Mesenchymal stem cell (in vitro differentiated cells and primary cell): Measurements from ENCODE around the gene HCN4.

ENCODE experiments used
- DNase-seq: peaks from one replicate; pipeline ENCODE4 v3.0.0-alpha.2; 2013
- H2AFZ ChIP-seq: one replicate; pipeline ENCODE4 v1.6.1; 2013; ENCODE audit warnings: low read depth, mild to moderate bottlenecking, control low read depth, inconsistent platforms, low read length, moderate library complexity
- H2AK5ac ChIP-seq: 2 replicates; pipeline ENCODE4 v1.6.1; 2013; ENCODE audit warnings: low read length, moderate library complexity, mild to moderate bottlenecking, inconsistent platforms; ENCODE audit not compliant: severe bottlenecking
- H2BK120ac ChIP-seq: one replicate; pipeline ENCODE4 v1.6.1; 2013; ENCODE audit warnings: low read depth, mild to moderate bottlenecking, inconsistent platforms, low read length, moderate library complexity
- H2BK12ac ChIP-seq, 2 experiments: one replicate each; pipeline ENCODE4 v1.6.1; 2013; ENCODE audit warnings: inconsistent platforms in 2 of 2, low read length in 2 of 2, mild to moderate bottlenecking in 2 of 2, moderate library complexity in 2 of 2, control low read depth in 1 of 2
- H2BK15ac ChIP-seq: one replicate; pipeline ENCODE4 v1.6.1; 2013; ENCODE audit warnings: mild to moderate bottlenecking, low read depth, inconsistent platforms; ENCODE audit not compliant: poor library complexity, severe bottlenecking
- H2BK5ac ChIP-seq: 2 replicates; pipeline ENCODE4 v1.6.1; 2013; ENCODE audit warnings: low read depth, mild to moderate bottlenecking, low read length, control low read depth, inconsistent platforms; ENCODE audit not compliant: poor library complexity, severe bottlenecking
- H3K14ac ChIP-seq, 2 experiments: one replicate each; pipeline ENCODE4 v1.6.1; 2013; ENCODE audit warnings: inconsistent platforms in 2 of 2, low read length in 2 of 2, control low read depth in 1 of 2, mild to moderate bottlenecking in 1 of 2, moderate library complexity in 1 of 2
- H3K18ac ChIP-seq, 2 experiments: one replicate each; pipeline ENCODE4 v1.6.1; 2013; ENCODE audit warnings: inconsistent platforms in 2 of 2, low read length in 2 of 2, control low read depth in 1 of 2, low read depth in 1 of 2, mild to moderate bottlenecking in 1 of 2
- H3K23ac ChIP-seq, 2 experiments: one replicate each; pipeline ENCODE4 v1.6.1; 2013; ENCODE audit warnings: inconsistent platforms in 2 of 2, low read length in 2 of 2, mild to moderate bottlenecking in 2 of 2, moderate library complexity in 2 of 2, control low read depth in 1 of 2
- H3K27ac ChIP-seq: 2 replicates; pipeline ENCODE4 v1.5.1; 2013; ENCODE audit warnings: mild to moderate bottlenecking, moderate library complexity, low read length, control low read depth, inconsistent platforms; ENCODE audit not compliant: poor library complexity, severe bottlenecking
- H3K27me3 ChIP-seq, 2 experiments: 2 replicates each; pipeline versions ENCODE4 v1.6.1 to v1.7.0; 2013; ENCODE audit warnings: low read length in 2 of 2, mild to moderate bottlenecking in 2 of 2, moderate library complexity in 2 of 2, control low read depth in 1 of 2, inconsistent platforms in 1 of 2; ENCODE audit not compliant: control insufficient read depth in 1 of 2, insufficient read depth in 1 of 2
- H3K36me3 ChIP-seq, 2 experiments: 2 replicates each; pipeline versions ENCODE4 v1.6.1 to v1.7.0; 2013; ENCODE audit warnings: low read length in 2 of 2, control low read depth in 1 of 2, inconsistent platforms in 1 of 2, low read depth in 1 of 2, mild to moderate bottlenecking in 1 of 2; ENCODE audit not compliant: insufficient read depth in 2 of 2, control insufficient read depth in 1 of 2
- H3K4ac ChIP-seq, 2 experiments: one replicate each; pipeline ENCODE4 v1.6.1; 2013; ENCODE audit warnings: inconsistent platforms in 2 of 2, low read length in 2 of 2, mild to moderate bottlenecking in 2 of 2, moderate library complexity in 2 of 2, control low read depth in 1 of 2, low read depth in 1 of 2
- H3K4me1 ChIP-seq: 2 replicates; pipeline ENCODE4 v1.6.1; 2013; ENCODE audit warnings: low read depth, low read length, control low read depth; ENCODE audit not compliant: control insufficient read depth, insufficient read depth
- H3K4me2 ChIP-seq: 2 replicates; pipeline ENCODE4 v1.6.1; 2013; ENCODE audit warnings: low read length, mild to moderate bottlenecking, inconsistent platforms; ENCODE audit not compliant: poor library complexity, severe bottlenecking
- H3K4me3 ChIP-seq, 2 experiments: 2 replicates each; pipeline versions ENCODE4 v1.5.1 to v1.7.0; 2013; ENCODE audit warnings: low read length in 2 of 2, mild to moderate bottlenecking in 2 of 2, control low read depth in 1 of 2, low read depth in 1 of 2; ENCODE audit not compliant: insufficient read depth in 1 of 2
- H3K79me1 ChIP-seq: replicated peaks from 2 replicates; pipeline ENCODE4 v1.6.1; 2013; ENCODE audit warnings: mild to moderate bottlenecking, control low read depth, low read length, inconsistent platforms; ENCODE audit not compliant: poor library complexity, severe bottlenecking
- H3K9ac ChIP-seq: 2 replicates; pipeline ENCODE4 v1.7.0; 2013; ENCODE audit warnings: mild to moderate bottlenecking, low read length, moderate library complexity
- H3K9me3 ChIP-seq: 2 replicates; pipeline ENCODE4 v1.7.0; 2013; ENCODE audit warnings: mild to moderate bottlenecking, low read length; ENCODE audit not compliant: control insufficient read depth
- H4K8ac ChIP-seq: one replicate; pipeline ENCODE4 v1.6.1; 2013; ENCODE audit warnings: inconsistent platforms, mild to moderate bottlenecking, low read length, moderate library complexity
- H4K91ac ChIP-seq: one replicate; pipeline ENCODE4 v1.6.1; 2013; ENCODE audit warnings: mild to moderate bottlenecking, low read length, inconsistent platforms
- WGBS: methylation state at CpG from one replicate; pipeline ENCODE4 v1.1.7; 2013; ENCODE audit warnings: mixed read lengths; 5-methylcytosine and 5-hydroxymethylcytosine counted together

The HCN4 gene

GRCh38 chr15:73330206-73331051 lies 38.3 kb downstream of the HCN4 start:
- 84% methylated on average over 15 of the region's 15 CpGs for WGBS
- Histone ChIP-seq H3K27ac (no peak overlapping the region), H3K18ac (no peak overlapping the region), H2BK5ac (no peak overlapping the region), H3K9ac (no peak overlapping the region), H3K4me2 (no peak overlapping the region), H4K91ac (no peak overlapping the region), H3K4me3 (no peak overlapping the region), H3K4ac (no peak overlapping the region), H2AK5ac (no peak overlapping the region), H3K14ac (no peak overlapping the region), H2AFZ (no peak overlapping the region), H2BK12ac (no peak overlapping the region), H3K27me3 (peaks cover 9 to 40% of the 10 kb centered on the region in 2 experiments), H3K4me1 (peaks cover 4% of the 10 kb centered on the region), H3K36me3 (no peaks in the 10 kb centered on the region), H3K9me3 (no peaks in the 10 kb centered on the region), H2BK120ac (no peak overlapping the region), H3K23ac (no peak overlapping the region), H2BK15ac (no peak overlapping the region), H4K8ac (no peak overlapping the region), H3K79me1 (no peaks in the 10 kb centered on the region)
- DNase-seq: no peak

- no peak overlapping the region for H3K14ac ChIP-seq
- peaks cover 10% of the 10 kb centered on the region for H3K4me1 ChIP-seq
- no peaks in the 10 kb centered on the region for H3K36me3 ChIP-seq
- WGBS: 88% methylated on average over 21 of the region's 21 CpGs
- no peak overlapping the region for H2BK5ac ChIP-seq
- no peak overlapping the region for H3K4ac ChIP-seq
- no peak overlapping the region for H3K18ac ChIP-seq
- H2BK120ac ChIP-seq: no peak overlapping the region
- H4K8ac ChIP-seq: no peak overlapping the region
- no peak overlapping the region for H2AK5ac ChIP-seq
- no peak overlapping the region for H4K91ac ChIP-seq
- no peak overlapping the region for H3K4me3 ChIP-seq
- H3K9ac ChIP-seq: no peak overlapping the region
- H3K27ac ChIP-seq: no peak overlapping the region
- no peaks in the 10 kb centered on the region for H3K79me1 ChIP-seq
- no peak overlapping the region for H2BK15ac ChIP-seq
- no peaks in the 10 kb centered on the region for H3K9me3 ChIP-seq
- no peak for DNase-seq
- H3K4me2 ChIP-seq: no peak overlapping the region
- H2BK12ac ChIP-seq: no peak overlapping the region
- peaks cover 9 to 41% of the 10 kb centered on the region in 2 experiments for H3K27me3 ChIP-seq
- no peak overlapping the region for H3K23ac ChIP-seq
- H2AFZ ChIP-seq: no peak overlapping the region
These were observed 39.1 kb downstream of the HCN4 start for GRCh38 chr15:73329501-73330200.

GRCh38 chr15:73328981-73329380 lies 39.8 kb downstream of the HCN4 start:
- Histone ChIP-seq H3K9ac (no peak overlapping the region), H3K18ac (no peak overlapping the region), H3K14ac (no peak overlapping the region), H2AFZ (no peak overlapping the region), H3K4me2 (no peak overlapping the region), H2BK15ac (no peak overlapping the region), H2BK120ac (no peak overlapping the region), H2BK12ac (no peak overlapping the region), H2BK5ac (no peak overlapping the region), H3K23ac (no peak overlapping the region), H2AK5ac (no peak overlapping the region), H4K91ac (no peak overlapping the region), H3K27ac (no peak overlapping the region), H3K36me3 (no peaks in the 10 kb centered on the region), H3K9me3 (no peaks in the 10 kb centered on the region), H3K79me1 (no peaks in the 10 kb centered on the region), H3K4ac (no peak overlapping the region), H4K8ac (no peak overlapping the region), H3K4me3 (no peak overlapping the region), H3K4me1 (peaks cover 10% of the 10 kb centered on the region), H3K27me3 (peaks cover 9 to 39% of the 10 kb centered on the region in 2 experiments)
- WGBS: 83% methylated on average over 9 of the region's 10 CpGs
- DNase-seq: no peak

- Histone ChIP-seq H4K91ac (no peak overlapping the region), H3K4ac (no peak overlapping the region), H2BK5ac (no peak overlapping the region), H3K18ac (no peak overlapping the region), H3K14ac (no peak overlapping the region), H3K9me3 (no peaks in the 10 kb centered on the region), H3K4me1 (peaks cover 13% of the 10 kb centered on the region), H3K4me2 (no peak overlapping the region), H3K9ac (no peak overlapping the region), H2BK12ac (no peak overlapping the region), H2AK5ac (no peak overlapping the region), H2BK15ac (no peak overlapping the region), H2BK120ac (no peak overlapping the region), H3K79me1 (no peaks in the 10 kb centered on the region), H3K27ac (no peak overlapping the region), H3K4me3 (no peak overlapping the region), H2AFZ (no peak overlapping the region), H3K27me3 (peaks cover 9 to 39% of the 10 kb centered on the region in 2 experiments), H4K8ac (no peak overlapping the region), H3K36me3 (no peaks in the 10 kb centered on the region), H3K23ac (no peak overlapping the region)
- WGBS: 91% methylated on average over 12 of the region's 12 CpGs
- no peak for DNase-seq
These were observed 40.5 kb downstream of the HCN4 start for GRCh38 chr15:73328149-73328820.
